Suprapubic skin (tissue), 4 donors: Measurements from ENCODE around the gene KIAA1217.

Experiments used
- CTCF ChIP-seq, 2 donors: fragments of 200-600 bp in 1 of 2; fragments of 450-650 bp in 1 of 2; sonication (generic) in 1 of 2; IDR thresholded peaks; one replicate each; pipeline ENCODE4 v1.5.1; 2016 to 2019; ENCODE audit warnings: antibody characterized with exemption in 2 of 2, mild to moderate bottlenecking in 1 of 2, moderate library complexity in 1 of 2
- POLR2A ChIP-seq, 2 donors: fragments of 450-650 bp; IDR thresholded peaks; one replicate each; pipeline ENCODE4 v1.6.1; 2017; ENCODE audit warnings: antibody characterized with exemption in 2 of 2, mild to moderate bottlenecking in 2 of 2, moderate library complexity in 2 of 2
- POLR2AphosphoS5 ChIP-seq, 3 donors: sonication (generic); formaldehyde crosslinking; IDR thresholded peaks; one replicate each; pipeline ENCODE4 v1.6.1; 2017; ENCODE audit warnings: antibody characterized with exemption in 3 of 3

- no peak for TF ChIP-seq POLR2AphosphoS5 (IDR thresholded peaks at IDR 0.05)
- no peak for TF ChIP-seq POLR2A (IDR thresholded peaks at IDR 0.05)
- TF ChIP-seq CTCF (IDR thresholded peaks at IDR 0.05): no peak
Observed at GRCh38 chr10:24341897-24342296, 133.0 kb downstream of the KIAA1217 start.
